Ishikawa (cell line): ENCODE results near the gene GMDS.

Experiments
- CEBPB ChIP-seq: IDR thresholded peaks from 2 replicates; pipeline ENCODE4 v1.6.1; 2012
- CREB1 ChIP-seq: IDR thresholded peaks from 2 replicates; pipeline ENCODE4 v1.6.1; 2012; ENCODE audit warnings: low read depth
- EGR1 ChIP-seq: IDR thresholded peaks from 2 replicates; pipeline ENCODE4 v1.6.1; 2012
- EP300 ChIP-seq: IDR thresholded peaks from 2 replicates; pipeline ENCODE4 v1.6.1; 2012; ENCODE audit warnings: borderline replicate concordance
- FOXM1 ChIP-seq: IDR thresholded peaks from 2 replicates; pipeline ENCODE4 v1.6.1; 2012; ENCODE audit warnings: low read depth, borderline replicate concordance
- NFIC ChIP-seq: IDR thresholded peaks from 2 replicates; pipeline ENCODE4 v1.6.1; 2012
- RAD21 ChIP-seq: IDR thresholded peaks from 2 replicates; pipeline ENCODE4 v1.6.1; 2012; ENCODE audit warnings: low read depth
- TAF1 ChIP-seq: IDR thresholded peaks from 2 replicates; pipeline ENCODE4 v1.6.1; 2012; ENCODE audit warnings: low read depth, mild to moderate bottlenecking
- YY1 ChIP-seq: IDR thresholded peaks from 2 replicates; pipeline ENCODE4 v1.6.1; 2012; ENCODE audit warnings: low read depth
- ZBTB7A ChIP-seq: IDR thresholded peaks from 2 replicates; pipeline ENCODE4 v1.6.1; 2012; ENCODE audit warnings: low read depth
- TF ChIP-seq, protein P1 (sequence below): IDR thresholded peaks from 2 replicates; pipeline ENCODE4 v1.6.1; 2012; ENCODE audit warnings: low read depth, mild to moderate bottlenecking
- TF ChIP-seq, protein P2 (sequence below): IDR thresholded peaks from 2 replicates; pipeline ENCODE4 v1.6.1; 2012
- TF ChIP-seq, protein P3 (sequence below): IDR thresholded peaks from 2 replicates; pipeline ENCODE4 v1.6.1; 2012

DNA sequence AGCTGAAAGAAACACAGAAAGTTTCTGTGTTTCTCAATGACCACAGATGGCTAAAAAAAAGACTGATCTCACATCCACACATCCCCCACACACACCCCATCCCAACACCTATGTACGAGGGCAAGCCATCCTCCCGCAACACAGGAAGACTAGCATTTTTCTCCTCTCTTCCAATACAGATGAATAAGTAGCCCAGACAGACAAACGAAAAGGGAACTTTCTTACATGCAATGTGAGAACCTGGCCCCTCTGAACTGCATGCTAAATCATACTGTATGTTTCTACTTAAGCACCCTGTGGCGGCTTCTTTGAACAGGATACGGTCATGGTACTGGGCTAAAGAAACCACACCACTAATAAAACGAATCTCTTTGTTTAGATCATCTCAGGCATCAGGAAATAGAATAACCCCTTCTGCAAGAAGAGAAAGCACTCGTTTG is 116.2 kb downstream of the GMDS start:
- TF ChIP-seq, protein P1, sequence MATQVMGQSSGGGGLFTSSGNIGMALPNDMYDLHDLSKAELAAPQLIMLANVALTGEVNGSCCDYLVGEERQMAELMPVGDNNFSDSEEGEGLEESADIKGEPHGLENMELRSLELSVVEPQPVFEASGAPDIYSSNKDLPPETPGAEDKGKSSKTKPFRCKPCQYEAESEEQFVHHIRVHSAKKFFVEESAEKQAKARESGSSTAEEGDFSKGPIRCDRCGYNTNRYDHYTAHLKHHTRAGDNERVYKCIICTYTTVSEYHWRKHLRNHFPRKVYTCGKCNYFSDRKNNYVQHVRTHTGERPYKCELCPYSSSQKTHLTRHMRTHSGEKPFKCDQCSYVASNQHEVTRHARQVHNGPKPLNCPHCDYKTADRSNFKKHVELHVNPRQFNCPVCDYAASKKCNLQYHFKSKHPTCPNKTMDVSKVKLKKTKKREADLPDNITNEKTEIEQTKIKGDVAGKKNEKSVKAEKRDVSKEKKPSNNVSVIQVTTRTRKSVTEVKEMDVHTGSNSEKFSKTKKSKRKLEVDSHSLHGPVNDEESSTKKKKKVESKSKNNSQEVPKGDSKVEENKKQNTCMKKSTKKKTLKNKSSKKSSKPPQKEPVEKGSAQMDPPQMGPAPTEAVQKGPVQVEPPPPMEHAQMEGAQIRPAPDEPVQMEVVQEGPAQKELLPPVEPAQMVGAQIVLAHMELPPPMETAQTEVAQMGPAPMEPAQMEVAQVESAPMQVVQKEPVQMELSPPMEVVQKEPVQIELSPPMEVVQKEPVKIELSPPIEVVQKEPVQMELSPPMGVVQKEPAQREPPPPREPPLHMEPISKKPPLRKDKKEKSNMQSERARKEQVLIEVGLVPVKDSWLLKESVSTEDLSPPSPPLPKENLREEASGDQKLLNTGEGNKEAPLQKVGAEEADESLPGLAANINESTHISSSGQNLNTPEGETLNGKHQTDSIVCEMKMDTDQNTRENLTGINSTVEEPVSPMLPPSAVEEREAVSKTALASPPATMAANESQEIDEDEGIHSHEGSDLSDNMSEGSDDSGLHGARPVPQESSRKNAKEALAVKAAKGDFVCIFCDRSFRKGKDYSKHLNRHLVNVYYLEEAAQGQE: no peak
- TF ChIP-seq EP300: no peak
- TF ChIP-seq, protein P2, sequence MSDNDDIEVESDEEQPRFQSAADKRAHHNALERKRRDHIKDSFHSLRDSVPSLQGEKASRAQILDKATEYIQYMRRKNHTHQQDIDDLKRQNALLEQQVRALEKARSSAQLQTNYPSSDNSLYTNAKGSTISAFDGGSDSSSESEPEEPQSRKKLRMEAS: no peak
- no peak for TF ChIP-seq RAD21
- no peak for TF ChIP-seq CREB1
- TF ChIP-seq NFIC: no peak
- TF ChIP-seq TAF1: no peak
- no peak for TF ChIP-seq YY1
- TF ChIP-seq, protein P3, sequence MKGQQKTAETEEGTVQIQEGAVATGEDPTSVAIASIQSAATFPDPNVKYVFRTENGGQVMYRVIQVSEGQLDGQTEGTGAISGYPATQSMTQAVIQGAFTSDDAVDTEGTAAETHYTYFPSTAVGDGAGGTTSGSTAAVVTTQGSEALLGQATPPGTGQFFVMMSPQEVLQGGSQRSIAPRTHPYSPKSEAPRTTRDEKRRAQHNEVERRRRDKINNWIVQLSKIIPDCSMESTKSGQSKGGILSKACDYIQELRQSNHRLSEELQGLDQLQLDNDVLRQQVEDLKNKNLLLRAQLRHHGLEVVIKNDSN: no peak
- no peak for TF ChIP-seq CEBPB
- no peak for TF ChIP-seq ZBTB7A
- no peak for TF ChIP-seq FOXM1
- TF ChIP-seq EGR1: no peak
